Tibial nerve (tissue), 4 donors: Measurements from ENCODE around the gene CHST2.

Experiments used
- CTCF ChIP-seq, 5 experiments: fragments of 200-600 bp in 3 of 5; fragments of 450-650 bp in 2 of 5; sonication (generic) in 3 of 5; IDR thresholded peaks; one replicate each; pipeline ENCODE4 v1.5.1; 2016 to 2019; ENCODE audit warnings: antibody characterized with exemption in 5 of 5, mild to moderate bottlenecking in 3 of 5, moderate library complexity in 2 of 5
- EP300 ChIP-seq, 2 donors: sonication (generic); formaldehyde crosslinking; IDR thresholded peaks; one replicate each; pipeline ENCODE4 v1.6.1; 2017; ENCODE audit warnings: antibody characterized with exemption in 2 of 2, mild to moderate bottlenecking in 1 of 2
- POLR2A ChIP-seq, 2 donors: fragments of 450-650 bp; IDR thresholded peaks; one replicate each; pipeline ENCODE4 v1.6.1; 2017; ENCODE audit warnings: antibody characterized with exemption in 2 of 2, mild to moderate bottlenecking in 2 of 2, moderate library complexity in 2 of 2

- no peak for TF ChIP-seq CTCF (IDR thresholded peaks at IDR 0.05)
- no peak for TF ChIP-seq EP300 (IDR thresholded peaks at IDR 0.05)
- TF ChIP-seq POLR2A (IDR thresholded peaks at IDR 0.05) = no peak
These were observed 19.9 kb upstream of the CHST2 start for GRCh38 chr3:143099690-143100089.
